Activated T-cell treated with anti-CD3 and anti-CD28 coated beads for 4 hours (primary cell): ENCODE results near the gene GAL3ST1.
"Not testable (repeated sequence)": the region's sequence is repeated elsewhere in the genome, so short reads cannot be mapped to it uniquely, and the experiment has no call there.

Experiments used
- DNase-seq: peaks from one replicate; pipeline ENCODE4 v3.0.0-alpha.2; 2020

The GAL3ST1 gene

GRCh38 chr22:30596199-30596598, 21.7 kb upstream of the GAL3ST1 start:
- DNase-seq, result no peak

- not testable (repeated sequence) for DNase-seq
These were observed 17.9 kb upstream of the GAL3ST1 start for GRCh38 chr22:30592360-30592713.

GRCh38 chr22:30591588-30592359, 17.3 kb upstream of the GAL3ST1 start, which contains the start of gene PES1:
Gene PES1, minus strand, starts transcription at chr22:30591910. Its CDS starts 77 bp downstream, at chr22:30591833.
- peak; percentile 90 for DNase-seq

DNA sequence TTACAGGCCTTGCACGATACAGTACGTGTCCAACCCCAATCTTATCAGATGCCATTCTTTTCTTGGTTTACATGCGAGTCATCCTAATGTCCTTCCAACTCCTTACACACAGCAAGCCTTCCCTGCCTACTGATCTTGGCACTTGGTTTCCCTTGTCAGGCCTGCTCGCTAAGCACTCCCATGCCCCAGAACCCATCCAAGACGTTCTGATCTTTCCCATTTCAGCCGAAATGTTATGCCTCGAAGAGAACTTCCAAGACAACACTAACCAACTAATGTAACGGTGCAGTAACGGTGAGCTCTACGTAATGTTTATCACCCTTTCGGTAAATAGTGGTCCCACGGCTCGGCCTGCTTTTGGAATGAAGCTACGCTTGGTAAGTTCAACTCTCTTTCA, 16.7 kb upstream of the GAL3ST1 start:
- DNase-seq, result no peak

DNA sequence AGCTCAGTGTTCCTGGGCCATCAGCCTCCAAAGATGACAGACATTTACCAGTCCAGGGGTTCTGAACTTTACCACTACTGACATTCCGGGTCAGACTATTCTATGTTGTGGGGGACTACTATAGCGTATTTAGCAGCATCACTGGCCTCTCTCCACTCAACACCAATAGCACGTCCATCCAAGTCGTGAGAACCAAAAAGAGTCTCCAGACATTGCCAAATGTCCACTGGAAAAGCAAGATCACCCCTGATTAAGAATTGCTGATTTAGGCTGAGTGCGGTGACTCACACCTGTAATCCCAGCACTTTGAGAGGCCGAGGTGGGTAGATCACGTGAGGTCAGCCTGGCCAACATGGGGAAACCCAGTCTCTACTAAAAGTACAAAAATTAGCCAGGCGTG, 11.9 kb upstream of the GAL3ST1 start:
- DNase-seq, result no peak

DNA sequence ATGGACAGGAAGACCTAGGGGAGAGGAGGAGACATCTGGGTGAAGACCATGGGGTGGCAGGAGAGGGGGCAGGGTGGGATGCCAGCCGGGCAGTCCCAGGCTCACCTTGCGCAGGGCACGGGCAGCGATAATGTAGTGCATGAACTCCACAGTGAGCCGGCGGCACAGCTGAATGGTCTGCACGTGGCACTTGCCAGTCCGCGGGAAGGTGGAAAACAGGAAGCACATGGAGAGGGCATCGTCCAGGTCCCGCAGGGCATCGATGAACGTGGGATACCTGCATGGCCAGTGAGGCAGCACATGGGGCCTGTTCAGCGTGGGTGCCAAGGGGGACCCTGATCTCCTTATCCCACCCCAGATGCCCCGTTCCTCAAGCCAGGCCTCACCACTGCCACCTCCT, 10.0 kb upstream of the GAL3ST1 start:
- DNase-seq, result no peak

DNA sequence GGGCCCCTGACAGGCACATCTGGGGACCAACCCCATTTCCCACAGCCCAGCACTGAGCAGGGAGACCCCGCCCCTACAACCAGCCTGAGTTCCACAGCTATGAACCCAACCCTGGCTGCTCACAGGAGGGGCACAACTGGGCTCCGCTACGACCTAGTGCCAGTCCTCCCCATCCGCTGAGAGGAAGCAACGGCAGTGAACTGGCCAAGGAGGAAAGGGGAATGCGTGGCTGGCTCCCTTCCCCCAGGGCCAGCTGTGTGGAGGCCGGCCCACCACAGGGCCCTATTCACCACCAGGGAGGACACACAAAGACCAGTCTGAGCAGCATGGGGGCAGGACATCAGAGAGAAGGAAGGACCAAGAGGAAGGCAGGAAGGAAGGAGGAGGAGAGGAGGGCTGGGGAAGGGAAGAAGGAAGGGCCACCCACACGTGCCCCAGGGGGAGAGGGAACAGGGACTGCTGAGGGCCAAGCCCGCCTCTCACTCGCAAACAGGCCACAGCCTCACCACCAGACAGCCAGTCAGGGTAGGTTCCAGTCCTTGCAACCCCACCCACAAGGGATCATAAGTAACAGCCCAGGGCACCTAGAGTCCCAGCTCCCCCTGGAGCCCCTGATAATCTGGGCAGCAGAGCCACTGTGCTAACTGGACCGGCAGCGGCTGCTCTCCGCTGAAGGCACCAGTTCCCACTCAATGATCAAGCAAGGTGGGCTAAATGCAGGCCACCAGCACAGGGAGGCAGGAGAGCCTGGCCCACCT, 8.5 kb upstream of the GAL3ST1 start:
- no peak for DNase-seq

- no peak for DNase-seq
These were observed 7.6 kb upstream of the GAL3ST1 start for GRCh38 chr22:30582051-30582450.

DNA sequence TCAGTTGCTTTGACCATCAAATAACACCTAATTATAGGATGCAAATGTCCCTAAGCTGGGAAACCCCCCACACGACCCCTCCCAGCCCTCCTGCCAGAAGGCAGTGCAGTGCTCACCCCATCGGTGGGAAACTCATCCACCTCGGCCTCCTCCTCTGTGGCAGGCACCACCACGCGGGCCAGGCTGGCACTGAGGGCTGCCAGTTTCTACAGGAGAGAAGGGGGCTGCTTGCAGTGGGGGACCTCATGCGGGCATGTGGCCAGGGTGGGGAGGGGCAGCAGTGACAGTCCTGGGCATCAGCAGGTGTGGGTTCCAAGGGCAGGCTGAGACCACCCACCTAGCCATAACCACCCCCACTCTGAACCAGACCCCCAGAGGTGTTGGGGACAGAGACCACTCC, 6.4 kb upstream of the GAL3ST1 start:
- no peak for DNase-seq

DNA sequence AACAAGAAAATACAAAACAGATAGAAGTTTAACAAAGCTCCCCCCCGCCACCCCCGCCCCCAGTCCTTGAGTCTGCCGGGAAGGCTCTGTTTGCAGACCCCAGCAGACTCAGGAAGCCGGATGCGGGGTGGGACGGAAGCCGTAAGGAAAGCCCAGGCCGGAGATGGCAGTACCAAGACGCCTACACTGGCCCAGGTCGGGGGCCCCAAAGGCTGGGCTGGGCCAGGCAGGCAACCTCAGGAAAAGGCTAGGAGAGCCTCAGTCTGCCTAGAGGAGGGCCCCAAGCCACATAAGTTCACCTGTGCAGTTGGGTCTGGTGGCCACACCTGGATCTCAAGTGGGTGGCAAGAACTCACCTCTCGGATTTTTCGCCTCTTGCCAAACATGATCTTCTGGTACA, 4.0 kb upstream of the GAL3ST1 start:
- DNase-seq, result no peak

DNA sequence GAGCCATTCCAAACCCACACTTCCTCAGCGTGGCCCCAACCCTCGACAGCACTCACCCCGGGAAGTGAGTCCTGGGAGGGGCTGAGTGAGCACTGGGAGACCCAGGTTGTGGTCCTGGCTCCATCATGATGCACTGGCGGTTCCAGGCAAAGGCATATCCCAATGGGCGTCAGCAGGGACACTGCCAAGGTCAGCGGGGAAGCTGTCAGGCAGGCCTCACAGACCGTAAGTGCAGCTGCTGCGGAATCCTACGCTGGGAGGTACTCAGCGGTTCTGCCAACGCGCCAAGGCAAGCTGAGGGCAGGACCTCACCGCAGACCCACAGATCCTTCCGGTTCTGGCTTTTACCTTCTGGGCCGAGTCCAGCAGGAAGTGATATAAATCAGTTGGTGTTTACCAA, 1.4 kb upstream of the GAL3ST1 start:
- DNase-seq, result no peak

GRCh38 chr22:30574997-30575671, 669 bp upstream of the GAL3ST1 start:
- no peak for DNase-seq

GRCh38 chr22:30573594-30574094, 821 bp downstream of the GAL3ST1 start:
- DNase-seq, result no peak

DNA sequence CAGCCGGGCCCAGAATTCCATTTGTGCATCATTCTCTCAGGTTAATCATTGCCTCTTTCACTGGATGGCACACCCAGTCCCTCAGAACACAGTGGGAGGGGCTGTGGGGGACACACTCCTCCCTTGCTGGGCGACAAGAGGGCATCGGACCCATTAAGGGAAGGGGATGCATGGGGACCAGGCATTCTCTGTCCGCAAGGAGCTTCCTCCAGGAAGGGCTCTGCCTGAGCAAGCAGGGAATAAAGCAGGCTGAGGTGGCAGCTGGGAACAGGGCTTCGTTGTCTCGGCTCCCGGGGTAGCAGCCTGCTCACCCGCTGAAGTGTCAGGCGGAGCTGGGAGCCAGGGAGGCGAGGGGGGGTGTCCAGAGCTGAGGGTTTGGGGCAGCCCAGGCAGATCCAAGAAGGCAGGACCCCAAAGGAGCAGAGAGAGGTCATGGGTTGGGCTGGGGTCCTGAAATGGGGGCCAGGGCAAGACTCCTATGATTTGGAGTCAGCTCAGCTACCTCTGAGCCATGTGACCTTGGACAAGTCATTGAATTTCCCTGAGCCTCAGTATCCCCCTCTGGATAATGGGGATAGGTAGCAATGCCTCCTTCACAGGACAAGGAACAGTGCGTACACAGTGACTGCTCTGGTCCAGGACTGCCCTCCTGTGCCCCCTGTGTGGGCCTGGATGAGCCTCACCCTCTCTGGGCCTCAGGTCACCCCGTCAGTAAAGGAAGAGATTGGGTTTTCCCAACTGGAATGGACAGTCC, 1.4 kb downstream of the GAL3ST1 start:
- no peak for DNase-seq

GRCh38 chr22:30572210-30572609, 2.3 kb downstream of the GAL3ST1 start:
- DNase-seq, result no peak

GRCh38 chr22:30569674-30570202, 4.7 kb downstream of the GAL3ST1 start:
- no peak for DNase-seq

DNA sequence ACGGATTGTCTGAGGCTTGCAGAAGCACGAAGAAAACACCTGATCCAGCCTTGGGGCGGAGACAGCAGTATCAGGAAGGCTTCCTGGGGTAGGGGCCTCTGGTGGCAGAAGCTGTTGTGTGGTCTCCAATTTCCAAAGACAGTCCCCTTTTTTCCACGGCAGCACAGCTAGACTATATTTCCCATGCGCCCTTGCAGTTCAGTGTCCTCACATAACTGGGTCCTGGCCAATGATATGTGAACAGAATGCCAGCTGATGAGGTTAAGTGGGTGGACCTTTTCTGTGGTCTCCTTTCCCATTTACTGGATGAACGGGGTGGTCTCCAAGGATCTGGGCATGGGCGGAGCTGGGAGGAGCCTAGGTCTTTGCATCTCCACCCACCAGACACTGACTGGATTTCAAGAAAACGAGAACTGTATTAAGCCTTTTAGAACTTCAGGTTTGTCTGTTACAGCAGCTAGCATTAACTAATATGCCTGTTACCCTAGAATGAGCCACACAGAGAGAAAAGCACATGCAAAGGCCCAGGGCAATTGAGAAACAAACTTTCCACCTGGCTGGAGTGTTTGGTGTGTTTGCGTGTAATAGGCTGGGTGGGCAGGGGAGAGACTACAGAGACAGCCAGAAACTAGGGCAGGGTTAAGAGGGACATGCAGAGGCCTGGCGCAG, 6.2 kb downstream of the GAL3ST1 start:
- no peak for DNase-seq

- DNase-seq, result not testable (repeated sequence)
These were observed 7.2 kb downstream of the GAL3ST1 start for GRCh38 chr22:30567277-30567676.

- DNase-seq, result no peak
These were observed 8.3 kb downstream of the GAL3ST1 start for GRCh38 chr22:30566125-30566524.

- DNase-seq, result no peak
These were observed 9.1 kb downstream of the GAL3ST1 start for GRCh38 chr22:30565341-30565740.

DNA sequence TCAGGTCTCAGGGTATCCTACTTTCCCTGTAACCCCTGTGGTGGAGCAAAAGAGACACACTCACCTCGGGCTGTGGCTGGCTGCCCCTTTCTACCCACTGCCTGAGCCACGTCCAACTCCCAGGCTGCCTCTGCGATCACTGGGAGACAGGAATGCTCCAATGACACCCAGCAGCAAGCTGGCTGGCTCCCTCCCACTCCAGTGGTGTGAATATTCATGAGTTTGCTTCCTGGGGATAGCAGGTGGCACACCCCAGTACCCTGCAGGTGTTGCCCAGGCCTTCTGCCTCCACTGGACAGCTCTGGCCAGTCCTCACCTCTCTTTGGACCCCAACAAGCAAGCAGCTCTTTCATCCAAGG, 9.7 kb downstream of the GAL3ST1 start:
- DNase-seq, result no peak
